Measurements from ENCODE around the gene SOX12.
"Not testable (repeated sequence)": the region's sequence is repeated elsewhere in the genome, so short reads cannot be mapped to it uniquely, and the experiment has no call there.

The SOX12 gene

DNA sequence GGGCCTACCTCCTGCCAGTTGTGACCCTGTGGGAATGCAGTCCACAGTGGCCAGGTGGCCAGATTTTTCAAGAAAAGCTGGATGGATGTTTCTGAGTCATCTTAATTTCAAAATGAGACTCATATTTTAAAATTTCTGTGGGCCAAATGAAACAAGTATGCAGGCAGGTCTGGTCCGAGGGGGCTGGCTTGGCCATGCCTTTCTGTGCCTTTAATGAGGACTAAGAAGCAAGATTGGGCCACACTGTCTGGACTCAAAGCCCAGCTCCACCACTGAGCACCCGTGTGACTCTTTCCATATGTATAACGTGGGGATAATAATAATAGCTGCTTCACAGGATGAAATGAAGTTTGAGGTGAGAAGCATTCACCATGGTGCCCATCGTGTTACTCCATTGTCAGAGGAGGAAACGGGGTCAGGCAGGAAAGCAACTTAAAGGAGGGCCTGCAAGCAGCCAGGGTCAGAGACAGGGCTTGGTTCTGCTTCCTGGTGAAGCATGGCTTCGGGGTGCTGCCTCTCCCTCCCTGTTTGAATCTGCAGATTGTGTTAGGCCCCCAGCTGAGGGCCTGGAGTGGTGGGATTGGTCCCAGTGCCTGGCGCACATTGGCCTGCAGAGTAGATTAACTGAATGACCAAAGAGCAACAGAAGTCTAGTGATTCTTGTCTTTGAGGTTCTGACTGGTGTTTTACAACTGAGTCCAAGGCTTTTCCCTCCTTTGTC is 3.8 kb downstream of the SOX12 start:
- DNase-seq: no peak

DNA sequence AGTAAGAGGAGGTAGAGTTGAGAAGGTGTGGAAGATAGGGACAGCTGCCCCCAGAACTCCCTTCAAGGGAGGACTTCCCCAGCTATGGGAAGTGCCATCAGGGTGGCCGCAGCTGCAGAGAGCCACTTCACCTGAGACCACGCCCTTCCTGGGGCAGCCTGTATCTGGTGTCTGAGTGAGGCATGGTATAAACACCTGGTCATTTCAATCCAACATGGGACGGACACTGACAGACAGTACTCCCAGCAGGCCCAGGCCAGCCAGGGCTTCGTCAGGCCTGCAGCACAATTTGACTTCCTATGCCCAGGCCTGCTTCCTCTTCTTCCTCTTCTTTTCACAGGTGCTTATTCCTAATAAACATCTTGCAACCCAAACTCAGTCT is 4.5 kb downstream of the SOX12 start:
- DNase-seq: no peak

- peak; percentile 87 to 91 (median 87) for DNase-seq
Observed at GRCh38 chr20:330233-331149, 5.1 kb downstream of the SOX12 start.

DNA sequence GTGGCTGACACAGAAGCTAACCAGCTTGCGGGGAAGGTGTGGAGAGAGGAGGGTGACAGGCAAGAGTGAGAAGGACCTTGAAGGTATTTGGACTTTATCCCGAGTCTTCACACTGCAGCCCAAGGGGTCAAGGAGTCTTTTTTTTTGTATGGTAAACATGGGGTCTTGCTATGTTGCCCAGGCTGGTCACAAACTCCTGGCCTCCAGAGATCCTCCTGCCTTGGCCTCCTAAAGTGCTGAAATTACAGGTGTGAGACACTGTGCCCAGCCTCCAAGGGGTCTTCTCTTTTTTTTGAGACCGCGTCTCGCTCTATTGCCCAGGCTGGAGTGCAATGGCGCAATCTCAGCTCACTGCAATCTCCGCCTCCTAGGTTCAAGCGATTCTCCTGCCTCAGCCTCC is 9.2 kb downstream of the SOX12 start:
- no peak for DNase-seq

GRCh38 chr20:336040-336439 is 10.7 kb downstream of the SOX12 start:
- DNase-seq: not testable (repeated sequence)

DNA sequence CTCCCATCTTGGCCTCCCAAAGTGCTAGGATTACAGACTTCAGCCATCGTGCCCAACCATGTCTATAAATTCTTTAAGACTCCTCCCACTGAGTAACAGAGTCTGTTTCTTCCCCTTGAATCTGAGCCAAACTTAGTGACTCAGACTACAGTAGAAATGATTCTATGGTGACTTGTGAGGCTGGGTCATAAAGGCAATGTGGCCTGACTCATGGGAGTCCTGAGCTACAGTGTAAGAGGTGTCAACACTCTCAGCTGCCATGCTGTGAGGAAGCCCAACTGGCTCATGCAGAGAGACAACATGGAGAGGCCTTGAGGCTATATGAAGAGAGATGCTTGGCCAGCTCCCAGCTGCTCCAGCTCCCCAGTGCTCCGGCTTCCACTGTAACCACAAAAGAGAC is 16.3 kb downstream of the SOX12 start:
- peak; percentile 76 to 90 (median 77) for DNase-seq

- DNase-seq: no peak
Observed at GRCh38 chr20:343107-343506, 17.8 kb downstream of the SOX12 start.

DNA sequence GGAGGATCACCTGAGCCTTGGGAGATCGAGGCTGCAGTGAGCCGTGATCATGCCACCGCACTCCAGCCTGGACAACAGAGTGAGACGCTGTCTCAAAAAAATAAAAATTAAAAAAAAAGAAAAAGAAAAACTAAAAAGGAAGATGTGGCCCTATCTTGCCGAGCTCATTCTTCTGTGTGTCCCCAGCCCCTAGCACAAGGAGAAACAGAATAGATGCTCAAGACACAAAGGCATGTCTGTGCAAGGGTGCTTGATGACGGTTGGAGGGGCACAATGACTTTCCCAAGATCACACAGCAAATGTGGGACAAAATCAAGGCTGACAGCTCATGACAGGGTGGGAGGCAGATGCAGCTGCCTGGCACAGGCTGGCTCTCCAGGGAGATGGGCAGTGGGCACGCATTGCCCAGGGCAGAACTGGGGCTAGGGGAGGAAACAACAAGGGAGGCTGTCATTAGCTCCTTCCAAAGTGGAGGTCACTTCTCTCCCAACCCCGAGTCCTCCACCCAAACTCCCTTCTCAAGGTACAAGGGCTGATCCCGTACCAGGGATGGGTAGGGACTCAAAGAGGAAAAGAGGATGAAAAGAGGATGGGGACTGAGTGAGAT is 20.8 kb downstream of the SOX12 start:
- no peak for DNase-seq

DNA sequence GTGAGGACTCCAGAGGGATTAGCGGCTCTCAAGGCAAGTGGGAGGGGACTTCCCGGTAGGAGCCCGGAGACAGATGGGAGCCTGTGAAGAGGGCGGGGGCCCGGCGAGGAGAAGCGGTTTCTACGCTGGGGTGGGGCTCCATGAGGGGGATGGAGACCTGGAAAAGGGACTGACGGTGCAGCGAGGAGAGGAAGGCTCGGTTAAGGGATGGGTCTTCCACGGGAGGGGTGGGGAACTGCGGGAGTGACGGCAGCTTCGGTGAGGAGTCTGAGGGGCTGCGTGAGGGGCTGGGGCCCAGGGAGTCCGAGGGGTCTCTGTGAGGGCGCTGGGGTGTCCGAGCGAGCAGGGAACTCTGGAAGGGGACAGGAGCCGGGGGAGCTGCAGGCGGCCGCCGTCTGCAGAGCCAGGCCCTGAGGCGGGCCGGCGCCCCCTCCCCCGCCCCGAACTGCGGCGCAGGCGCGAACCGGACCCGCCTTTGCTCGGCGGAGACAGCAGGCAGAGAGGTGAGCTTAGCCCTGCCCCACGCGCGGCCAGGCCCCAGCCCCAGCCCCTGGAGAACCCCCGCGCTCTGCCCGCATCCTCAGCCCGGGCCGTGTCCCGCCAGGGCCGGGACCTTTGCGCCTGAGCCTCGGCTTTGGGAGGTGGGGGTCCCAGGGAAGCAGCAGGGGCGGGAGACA is 21.4 kb downstream of the SOX12 start, which contains the start of gene NRSN2:
Gene NRSN2 (plus strand): TSS at position 472 of the 677 bp plus-strand sequence. CDS start 2,533 bp downstream, outside the sequence.
- peak; percentile 18 to 56 (median 38) for DNase-seq

DNA sequence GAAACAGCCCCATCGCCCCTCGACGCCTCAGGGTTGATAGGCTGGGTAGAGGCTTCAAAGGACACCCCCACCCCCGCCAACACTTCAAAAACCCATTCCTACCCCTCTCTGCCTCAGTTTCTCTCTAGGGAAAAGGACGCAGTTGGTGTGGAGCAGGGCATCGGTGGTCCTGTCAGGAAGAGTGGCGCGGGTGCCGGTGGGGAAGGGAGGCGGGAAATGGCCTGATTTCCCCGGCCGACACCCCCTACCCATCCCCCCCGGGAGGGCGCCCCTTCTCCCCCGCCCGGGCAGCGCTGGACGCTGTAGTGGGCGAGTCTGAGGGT is 21.9 kb downstream of the SOX12 start:
- no peak for DNase-seq

DNA sequence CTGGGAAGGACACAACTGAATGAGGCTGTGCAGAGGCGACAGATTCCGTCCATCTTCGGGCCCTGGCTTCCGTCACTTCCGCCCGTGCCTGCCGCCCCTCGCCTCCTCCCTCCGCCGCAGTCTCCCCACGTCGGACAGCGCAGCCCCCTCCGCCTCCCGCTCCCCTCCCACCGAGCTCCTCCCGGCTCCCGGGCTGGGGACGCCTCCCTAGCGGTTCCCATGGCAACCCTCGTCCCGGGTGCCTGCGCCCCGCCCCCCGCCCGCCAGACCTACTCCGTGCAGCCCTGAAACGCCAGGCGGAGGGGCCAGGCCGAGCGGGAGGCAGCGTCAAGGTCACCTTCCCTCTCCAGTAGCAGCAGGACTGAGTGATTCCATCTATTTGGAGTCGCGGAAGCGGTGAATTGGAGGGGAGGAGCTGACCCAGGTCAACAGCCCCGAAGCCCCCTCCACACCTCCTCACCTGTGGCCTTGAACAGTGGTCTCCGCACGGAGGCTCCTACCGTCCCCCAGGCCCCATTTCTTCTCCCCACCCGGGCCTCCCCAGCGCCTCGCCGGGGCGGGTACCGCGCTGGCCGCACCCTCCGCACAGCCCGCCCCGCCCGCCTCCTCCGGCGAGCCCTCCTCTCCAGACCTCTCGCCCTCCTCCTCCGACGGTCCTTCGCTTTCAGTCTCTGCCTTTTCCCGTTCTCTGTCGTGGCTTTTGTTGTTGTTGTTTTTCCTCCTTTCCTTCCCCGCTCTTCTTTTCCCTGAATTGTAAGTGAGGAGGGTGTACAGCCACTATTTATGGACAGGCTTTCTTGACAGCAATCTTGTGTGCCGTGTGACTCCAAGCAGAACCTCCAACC is 22.5 kb downstream of the SOX12 start:
- DNase-seq: peak; percentile 73 to 87 (median 74)

DNA sequence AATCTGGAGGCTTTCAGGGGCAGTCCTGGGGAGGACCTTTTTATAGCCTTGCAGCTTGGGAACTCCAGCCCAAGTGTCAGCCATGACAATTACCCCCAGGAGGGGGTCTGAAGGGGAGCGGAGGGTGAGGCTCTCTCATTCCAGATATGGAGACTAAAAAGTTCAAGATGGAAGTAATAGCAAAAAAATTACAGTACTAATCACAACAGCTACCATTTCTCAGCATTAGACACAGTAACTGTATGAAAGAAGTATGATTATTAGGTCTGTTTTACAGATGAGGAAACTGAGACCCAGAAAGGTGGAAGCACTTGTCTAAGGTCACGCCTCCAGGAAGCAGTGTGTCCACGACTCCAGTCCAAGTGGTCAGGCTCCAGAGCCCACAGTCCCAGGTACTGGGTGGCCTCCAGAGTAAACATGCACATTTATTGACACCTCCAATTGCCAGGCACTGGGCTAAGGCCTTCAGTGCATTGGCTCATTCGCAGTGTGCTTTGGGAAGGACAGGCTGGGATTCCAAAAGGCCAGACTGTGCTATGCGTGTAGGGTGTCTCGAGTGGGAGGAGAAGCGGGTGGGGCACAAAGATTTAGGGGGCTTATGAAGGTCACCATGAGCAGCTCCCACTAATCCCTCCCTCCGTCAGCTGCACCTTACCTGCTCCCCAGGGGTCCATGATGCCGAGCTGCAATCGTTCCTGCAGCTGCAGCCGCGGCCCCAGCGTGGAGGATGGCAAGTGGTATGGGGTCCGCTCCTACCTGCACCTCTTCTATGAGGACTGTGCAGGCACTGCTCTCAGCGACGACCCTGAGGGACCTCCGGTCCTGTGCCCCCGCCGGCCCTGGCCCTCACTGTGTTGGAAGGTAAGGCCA is 23.9 kb downstream of the SOX12 start:
- DNase-seq: no peak

DNA sequence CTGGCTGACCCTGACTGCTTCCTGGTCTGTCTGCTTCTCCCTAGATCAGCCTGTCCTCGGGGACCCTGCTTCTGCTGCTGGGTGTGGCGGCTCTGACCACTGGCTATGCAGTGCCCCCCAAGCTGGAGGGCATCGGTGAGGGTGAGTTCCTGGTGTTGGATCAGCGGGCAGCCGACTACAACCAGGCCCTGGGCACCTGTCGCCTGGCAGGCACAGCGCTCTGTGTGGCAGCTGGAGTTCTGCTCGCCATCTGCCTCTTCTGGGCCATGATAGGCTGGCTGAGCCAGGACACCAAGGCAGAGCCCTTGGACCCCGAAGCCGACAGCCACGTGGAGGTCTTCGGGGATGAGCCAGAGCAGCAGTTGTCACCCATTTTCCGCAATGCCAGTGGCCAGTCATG is 27.8 kb downstream of the SOX12 start:
- no peak for DNase-seq

DNA sequence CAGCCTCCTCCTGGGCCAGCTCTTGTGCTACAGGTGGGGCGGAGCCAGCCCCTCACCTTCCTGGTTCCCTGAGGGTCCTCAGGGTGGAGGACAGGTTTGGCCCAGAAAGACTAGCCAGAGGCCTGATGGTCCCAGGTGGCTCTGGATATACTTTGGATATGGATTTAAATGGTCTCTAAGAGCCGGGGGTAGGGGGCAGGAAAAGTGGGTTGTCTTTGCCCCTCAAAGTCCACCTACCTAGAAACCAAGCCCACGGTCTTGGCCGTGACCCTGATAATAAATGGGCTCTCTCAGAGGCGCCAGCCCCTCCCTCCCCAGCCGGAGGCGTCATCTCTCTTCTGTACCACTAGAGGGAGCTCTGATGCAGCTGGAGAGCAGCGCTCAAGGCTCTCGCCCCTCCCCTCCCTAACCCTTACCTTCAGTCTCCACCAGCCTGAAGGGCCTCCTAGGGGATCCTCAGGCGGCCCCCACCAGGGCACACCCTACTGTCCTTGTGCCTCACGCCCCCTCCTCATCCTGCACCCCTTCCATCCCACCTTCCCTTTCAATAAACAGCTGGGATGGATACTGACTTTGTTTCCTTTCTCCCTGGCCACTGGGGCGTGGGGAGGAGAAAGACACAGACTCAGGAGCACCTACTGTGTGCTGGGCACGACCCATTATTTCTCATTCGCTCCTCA is 29.1 kb downstream of the SOX12 start:
- peak; percentile 85 to 91 (median 86) for DNase-seq

DNA sequence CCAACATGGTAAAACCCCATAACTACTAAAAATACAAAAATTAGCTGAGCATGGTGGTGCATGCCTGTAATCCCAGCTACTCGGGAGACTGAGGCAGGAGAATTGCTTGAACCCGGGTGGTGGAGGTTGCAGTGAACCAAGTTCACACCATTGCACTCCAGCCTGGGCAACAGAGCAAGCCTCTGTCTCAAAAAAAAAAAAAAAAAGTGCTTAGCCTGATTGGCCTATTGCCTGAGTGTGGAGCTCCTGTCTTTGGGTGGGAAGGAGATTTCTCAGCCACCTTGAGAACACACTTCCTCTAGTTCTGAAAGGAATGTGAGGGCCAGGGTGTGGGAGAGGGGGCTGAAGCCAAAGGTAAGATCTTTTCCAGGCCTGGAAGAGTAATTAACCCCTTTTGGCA is 30.8 kb downstream of the SOX12 start:
- DNase-seq: not testable (repeated sequence)

DNA sequence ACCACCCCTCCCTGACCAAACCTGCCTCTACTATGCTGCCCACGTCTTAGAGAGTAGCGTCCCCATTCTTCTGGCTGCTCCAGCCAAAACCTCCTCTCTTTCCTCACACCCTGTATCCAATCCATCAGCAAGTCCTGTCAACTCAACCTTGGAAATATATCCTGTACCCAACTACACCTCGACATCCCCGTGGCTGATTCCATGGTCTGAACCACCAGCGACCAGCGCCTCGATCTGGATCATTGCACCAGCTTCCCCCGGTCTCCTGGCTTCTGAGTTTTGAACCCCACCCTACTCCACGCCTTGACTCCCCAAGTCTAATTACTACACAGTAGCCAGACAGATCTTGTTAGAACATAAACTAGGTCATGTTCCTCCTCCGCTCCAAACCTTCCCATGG is 31.4 kb downstream of the SOX12 start:
- no peak for DNase-seq

DNA sequence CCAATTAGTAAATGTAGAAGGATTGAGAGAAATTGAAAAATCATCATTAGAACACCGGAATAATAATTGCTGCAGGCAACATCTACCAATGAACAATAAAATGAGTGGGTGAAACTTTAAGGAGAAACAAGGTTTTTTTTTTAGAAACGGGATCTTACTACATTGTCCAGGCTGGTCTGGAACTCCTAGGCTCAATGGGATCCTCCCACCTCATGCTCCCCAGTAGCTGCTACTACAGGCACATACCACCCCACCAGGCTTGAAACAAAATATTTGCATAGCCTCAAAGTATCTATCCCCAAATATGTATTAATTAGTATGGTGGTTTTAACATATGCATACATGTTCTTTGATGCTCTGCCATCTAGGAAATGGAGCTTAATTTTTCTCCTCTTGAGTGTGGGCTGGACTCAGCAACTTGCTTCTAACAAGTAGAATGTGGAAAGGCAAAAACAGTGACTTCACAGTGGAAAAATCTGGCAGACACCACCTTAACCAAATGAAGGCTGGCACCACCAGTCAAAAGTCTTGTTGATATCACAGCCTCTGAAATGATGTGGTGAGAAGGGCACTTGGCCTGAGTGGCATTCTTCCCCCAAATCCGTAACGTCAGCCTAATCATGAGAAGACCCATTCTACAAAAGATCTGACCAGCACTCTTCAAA is 33.7 kb downstream of the SOX12 start:
- no peak for DNase-seq

- DNase-seq: no peak
Observed at GRCh38 chr20:361561-361960, 36.2 kb downstream of the SOX12 start.

DNA sequence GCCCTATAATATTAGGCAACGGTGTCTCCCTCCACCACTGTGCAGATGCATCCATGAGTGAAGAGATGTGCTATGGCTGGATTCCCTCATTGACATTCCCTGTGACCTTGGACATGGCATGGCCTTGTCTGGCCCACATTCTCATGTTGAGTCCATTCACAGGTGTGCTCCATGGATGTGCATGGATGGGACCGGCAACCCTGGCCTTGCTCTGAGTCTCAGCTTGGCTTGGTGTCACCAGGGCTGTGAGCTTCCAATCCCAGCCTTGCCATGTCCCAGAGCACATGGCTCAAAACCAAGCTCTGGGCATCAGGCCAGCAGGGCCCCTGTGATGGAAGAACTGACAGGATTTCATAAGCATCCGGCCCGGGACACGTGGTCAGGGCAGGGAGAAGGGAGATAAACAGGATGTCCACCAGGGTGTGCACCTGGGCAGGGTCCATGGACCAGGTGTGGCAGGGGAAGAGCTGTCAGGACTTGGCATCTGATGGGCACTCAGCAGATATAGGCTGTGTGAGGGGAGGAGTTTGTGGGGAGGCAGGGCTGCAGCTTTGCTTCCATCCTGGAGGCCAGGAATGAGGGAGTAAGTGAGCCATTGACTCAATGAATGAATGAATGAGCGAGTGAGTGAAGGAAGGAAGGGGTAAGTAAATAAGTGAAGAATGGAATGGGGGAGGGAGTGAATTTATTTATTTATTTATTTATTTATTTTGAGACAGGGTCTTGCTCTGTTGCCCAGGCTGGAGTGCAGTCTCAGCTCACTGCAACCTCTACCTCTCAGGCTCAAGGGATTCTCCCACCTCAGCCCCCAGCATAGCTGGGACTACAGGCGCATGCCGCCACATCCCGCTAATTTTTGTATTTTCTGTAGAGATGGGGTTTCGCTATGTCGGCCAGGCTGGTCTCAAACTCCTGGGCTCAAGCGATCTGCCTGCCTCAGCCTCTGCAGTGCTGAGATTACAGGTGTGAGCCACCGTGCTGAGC is 37.2 kb downstream of the SOX12 start:
- peak; percentile 68 to 85 (median 71) for DNase-seq

Measured in suppressor macrophage treated with lipopolysaccharide for 1 hour (primary cell).